HG02759 (cell line): Measurements from ENCODE around the gene PALD1.

Experiments
- ATAC-seq: cut with Tn5 transposase; IDR thresholded peaks from one replicate; pipeline ENCODE4 v1.9.1; 2021; ENCODE audit warnings: mild to moderate bottlenecking, moderate library complexity; ENCODE audit not compliant: unreplicated experiment

The PALD1 gene

DNA sequence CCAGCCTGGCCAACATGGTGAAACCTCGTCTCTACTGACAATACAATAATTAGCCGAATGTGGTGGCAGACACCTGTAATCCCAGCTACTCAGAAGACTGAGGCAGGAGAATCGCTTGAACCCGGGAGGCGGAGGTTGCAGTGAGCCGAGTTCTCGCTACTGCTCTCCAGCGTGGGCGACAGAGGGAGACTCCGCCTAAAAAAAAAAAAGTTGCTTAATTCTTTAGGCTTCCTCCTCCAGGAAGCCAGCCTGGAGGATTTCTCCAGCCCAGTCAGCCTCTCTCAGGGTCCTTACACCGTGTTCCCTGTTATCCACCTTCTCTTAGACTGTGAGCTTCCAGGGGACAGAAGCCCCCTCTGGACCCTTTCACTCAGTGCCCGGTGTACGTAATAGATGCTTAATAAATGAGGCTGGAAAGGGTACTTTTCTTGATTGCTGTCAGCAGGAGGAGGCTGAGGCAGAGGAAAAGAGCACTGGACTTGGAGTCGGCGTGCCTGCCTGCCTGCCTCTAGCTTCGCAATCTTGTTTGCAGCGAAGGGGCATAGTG, 20.7 kb upstream of the PALD1 start:
- no peak for ATAC-seq

DNA sequence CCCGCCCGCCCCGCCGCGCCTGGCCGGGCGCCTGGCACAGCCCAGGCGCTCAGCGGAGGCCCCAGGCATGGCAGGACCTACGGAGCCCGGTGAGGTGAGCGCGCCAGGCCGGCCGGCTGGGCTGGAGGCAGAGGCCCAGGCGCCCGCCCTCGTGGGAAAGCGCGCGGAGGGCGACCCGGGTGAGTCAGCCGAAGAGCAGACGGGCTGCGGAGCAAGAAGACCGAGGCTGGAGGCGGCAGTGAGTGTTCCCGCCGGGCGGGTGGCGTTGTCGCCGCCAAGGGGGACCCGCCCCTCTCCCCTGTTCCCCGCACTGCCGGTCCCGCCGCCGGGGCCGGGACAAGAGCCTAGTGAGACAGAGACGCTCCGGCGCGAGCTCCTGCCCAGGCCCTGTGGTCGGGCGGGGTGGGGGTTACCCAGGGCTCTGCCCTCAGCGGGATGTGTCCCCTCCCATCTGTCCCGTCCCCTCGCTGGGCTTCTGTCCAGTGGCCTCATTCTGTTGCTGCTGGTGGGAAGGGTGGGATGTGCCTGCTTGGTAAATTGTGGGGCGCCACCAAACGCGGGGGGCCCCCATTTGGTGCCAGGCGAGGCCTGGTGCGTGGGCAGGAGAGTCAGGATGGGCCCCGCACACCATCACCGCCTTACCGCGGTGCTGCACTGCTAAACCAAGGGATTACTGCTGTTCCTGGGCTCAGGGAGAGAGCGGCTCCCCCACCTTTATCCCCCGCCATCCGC, 20.1 kb upstream of the PALD1 start:
- ATAC-seq: no peak

DNA sequence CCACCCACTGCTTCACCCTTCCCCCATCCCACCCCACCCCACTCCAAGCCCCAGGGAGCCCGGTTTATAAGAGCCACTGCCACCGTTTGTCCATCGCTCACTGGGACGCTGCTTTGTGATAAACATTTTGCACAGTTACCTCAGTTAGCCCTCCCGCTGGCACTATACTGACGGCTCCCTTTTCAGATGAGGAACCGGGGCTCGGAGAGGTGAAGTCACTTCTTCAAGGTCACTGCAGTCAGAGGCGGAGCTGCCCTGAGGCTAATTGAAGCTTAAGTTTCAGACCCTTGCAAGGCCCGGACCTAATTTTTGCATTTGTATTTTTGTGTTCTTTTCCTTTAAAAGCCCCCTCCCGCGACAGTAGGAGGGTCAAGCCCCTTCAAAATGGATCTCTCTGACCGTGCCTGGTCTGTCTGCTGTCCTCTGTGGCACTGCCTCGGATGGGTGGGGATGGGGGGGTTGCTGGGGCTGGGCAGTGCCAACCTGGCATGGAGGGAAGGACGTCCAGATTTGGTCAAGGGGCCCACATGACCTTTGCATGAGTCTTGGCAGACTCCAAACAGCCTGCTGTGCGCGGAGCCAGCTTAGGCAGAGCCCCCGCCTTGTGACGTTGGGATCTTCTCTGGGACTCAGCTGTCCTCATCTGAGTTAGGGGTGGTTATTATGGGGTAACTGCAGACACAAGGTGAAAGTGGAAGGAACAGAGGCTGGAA, 19.4 kb upstream of the PALD1 start:
- no peak for ATAC-seq

DNA sequence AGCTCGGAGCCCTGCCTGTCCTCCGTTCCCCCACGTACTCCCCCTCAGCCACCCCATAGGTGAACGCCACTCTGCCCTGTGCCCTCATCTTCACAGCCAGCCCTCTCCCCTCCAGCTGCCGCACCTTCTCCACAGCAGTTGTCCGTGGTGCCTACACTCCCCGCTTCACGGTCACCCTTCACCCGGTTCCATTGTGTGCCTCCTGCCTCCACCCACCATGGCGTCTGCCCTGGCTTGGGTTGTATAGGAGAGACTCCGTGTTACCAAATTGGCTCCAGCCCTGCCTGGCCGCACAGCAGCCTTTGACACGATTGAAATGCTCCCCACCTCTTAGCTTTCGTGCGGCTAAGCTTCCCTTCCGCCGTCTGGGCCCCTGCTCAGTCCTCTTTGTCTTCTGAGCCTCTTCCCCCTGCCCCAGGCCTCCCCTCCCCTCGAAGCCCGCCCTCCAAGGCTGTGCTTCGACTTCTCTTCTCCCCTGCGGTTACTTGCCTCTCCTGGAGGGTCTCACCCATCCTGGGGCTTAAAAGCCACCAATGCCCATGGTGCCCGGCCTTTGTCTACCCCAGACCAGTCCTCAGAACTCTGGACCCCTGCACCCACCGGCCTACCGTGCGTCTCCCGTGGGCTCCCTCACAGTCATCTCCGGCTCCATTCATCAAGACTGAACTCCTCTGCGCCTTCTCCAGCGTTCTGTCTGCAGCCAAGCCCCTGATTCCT, 18.6 kb upstream of the PALD1 start:
- ATAC-seq: no peak

DNA sequence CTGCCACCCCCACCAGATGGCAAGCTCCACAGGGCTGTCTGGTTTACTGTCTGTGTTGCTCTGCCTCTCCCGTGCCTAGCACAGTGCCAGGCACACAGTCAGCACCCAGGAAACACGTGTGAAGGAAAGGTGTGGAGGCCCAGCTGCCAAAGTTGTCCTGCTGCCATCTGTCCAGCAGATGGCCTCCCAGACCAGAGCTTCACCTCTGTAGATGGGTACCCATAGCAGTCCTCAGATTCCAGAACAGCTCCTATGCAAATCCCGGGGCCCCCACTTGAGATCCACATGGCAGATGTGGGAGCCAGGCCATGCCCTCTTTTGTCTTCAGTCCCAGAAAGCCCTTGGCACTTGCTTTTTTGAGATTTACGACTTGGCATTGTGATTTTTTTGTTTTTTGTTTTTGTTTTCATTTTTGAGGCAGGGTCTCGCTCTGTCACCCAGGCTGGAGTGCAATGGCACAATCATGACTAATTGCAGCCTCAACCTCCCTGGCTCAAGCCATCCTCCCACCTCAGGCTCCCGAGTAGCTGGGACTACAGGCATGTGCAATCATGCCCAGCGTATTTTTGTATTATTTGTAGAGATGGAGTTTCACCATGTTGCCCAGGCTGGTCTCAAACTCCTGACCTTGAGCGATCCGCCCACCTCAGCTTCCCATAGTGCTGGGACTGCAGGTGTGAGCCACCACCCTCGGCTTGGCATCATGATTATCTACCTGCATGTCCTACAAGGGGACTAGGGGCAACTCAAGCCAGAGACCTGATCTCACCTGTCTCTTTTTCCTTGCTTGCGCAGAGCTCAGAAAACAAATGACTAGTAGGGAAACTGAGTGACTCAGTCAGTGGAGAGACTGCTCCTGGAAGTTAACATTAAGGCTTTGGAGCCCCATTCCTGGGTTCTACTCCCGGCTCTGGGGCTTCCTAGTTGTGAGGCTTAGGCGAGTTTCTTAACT, 16.9 kb upstream of the PALD1 start:
- ATAC-seq: no peak

DNA sequence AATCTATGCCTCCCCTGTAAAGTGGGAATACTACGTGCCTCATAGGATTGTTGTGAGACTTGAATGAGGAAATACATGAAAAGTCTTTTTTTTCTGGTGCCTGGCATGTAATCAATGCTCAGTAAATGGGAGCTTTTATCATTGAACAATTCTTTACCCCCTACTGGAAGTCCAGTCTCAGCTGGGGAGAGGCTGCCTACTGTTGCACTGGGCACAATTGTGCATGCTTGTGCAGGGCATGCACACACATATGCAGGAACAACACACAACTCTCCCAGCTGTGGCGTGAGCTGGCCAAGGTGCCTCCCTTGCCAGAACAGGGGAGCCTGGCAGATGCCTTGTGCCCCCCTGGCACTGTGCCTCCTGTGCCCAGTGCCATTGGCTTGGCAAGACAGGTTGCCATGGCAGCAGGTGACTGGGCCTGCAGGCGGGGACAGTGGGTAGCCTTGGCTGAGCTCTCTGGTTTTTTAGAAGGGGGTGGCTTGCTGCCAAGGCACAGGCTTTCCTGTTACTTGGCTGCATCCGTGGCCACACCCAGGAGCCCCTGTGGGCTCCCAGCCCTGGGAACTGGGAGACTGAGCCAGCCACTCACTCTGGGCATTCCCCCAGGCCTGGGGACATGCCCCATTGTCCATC, 16.1 kb upstream of the PALD1 start:
- ATAC-seq: no peak

DNA sequence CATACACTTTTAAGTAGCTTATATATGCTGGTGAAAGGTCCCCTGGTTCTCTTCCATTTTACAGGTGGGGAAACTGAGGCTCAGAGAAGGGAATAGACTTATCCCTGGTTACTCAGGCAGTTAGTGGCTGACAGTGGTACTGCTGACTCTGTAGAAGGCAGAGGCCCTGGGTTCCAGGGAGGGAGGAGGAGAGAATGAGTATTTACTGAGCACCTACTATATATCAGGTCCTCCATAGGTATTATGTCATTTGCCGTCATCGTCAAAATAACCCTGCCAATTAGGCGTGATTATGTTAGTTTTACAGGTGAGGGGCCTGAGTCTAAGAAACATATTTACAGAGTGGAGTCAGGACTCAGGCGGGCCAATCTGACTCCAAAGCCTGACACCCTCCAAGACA, 13.3 kb upstream of the PALD1 start:
- ATAC-seq: no peak

DNA sequence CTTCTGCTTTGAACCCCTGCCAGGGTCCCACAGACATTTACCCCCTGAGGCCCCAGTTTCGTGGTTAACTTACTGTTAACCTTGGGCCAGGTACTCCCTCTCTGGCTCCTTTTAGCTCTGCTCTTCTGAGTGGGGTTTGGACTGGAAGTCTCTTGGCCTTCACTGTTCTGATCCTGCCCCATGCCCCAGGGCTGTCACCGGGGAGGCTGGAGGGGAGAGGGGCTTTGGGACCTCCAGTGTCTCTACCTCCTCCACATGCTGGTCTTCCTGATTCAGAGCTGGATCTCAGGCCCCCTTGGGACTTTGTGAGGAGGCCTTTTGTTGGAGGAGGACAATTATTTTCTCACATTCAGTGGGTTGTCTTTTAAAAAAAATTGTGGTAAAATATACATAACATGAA, 12.7 kb upstream of the PALD1 start:
- no peak for ATAC-seq

DNA sequence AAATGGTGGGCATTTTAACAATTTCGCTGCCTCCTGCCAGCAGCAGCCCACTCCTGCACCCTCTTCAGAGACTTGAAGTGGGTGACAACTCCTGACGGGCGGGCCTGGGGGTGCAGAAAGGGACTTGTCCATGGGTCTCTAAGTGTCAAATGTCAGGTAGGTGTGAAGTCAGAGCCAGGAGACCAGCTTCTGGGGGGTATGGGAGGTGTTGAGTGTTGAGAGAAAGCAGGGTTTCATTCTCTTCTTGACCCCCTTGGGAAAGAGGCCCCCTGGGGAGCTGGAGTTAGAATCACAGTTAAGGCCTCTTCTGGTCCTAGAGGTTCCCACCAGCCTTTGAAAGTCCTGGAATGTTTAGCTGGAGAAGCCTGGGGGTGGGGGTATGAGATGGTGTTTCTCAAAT, 11.6 kb upstream of the PALD1 start:
- ATAC-seq: no peak

DNA sequence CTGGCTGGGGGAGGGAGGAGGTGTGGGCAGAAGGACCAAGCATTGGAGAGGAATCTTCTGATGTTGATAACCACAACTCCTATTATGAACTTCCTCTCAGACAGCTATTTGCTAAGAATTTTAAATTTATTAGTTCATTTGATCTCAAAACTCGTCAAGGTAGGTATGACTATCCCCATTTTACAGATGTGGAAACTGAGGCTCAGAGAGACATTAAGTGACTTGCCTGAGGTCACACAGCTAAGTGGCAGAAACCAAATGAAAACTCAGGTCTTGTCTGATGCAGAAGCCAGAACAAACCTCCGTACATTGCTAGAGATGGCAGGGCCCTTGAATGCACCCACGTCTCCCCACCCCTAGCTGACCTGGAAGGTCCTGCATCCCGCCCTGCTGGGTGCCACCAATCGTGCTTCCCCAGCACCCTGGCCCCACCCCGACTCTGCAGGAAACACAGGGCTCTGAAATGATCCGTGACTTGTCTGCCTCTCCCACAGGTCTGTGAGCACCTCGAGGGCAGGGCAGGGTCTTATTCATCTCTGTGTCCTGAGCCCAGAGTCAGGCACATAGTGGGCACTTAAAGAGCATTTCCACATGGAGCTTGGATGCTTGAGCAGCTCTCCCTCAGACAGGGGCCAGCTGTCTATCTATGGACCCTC, 5.6 kb upstream of the PALD1 start:
- ATAC-seq: no peak

DNA sequence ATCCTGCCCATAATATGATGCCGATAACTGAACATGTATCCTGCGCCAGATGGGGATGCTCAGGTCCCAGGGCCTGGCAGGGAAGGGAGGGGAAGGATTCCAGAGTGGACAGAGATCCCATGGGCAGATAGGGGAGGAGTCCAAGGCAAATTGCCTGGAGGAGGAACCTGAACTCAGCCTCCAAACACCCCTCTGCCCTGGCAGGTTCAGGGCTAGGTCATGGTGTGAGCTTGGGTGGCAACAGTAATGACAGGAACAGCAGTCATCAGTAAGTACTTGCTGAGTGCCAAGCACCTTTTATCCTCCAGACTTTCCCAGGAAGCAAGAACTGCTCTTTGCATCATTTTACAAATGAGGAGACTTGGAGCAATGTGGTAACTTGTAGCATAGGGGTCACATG, 3.8 kb upstream of the PALD1 start:
- no peak for ATAC-seq

DNA sequence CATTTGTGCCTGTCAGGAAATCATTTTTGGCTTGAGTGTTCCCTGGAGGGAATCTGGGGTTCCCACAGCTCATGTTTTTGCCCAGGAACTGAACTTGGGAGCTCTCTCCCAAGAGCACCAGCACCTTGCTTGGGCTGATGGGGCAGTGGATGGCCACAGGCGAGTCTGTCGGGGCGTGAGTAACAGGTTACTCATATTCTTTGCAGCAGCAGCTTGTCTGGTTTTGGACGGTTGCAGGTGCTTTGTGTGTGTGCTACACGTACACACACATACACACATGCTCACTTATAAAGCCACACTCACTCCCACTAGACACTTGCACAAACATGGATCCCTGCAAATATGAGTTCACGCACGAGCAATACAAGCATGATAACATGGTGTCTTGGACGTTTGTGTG, 2.9 kb upstream of the PALD1 start:
- ATAC-seq: no peak

DNA sequence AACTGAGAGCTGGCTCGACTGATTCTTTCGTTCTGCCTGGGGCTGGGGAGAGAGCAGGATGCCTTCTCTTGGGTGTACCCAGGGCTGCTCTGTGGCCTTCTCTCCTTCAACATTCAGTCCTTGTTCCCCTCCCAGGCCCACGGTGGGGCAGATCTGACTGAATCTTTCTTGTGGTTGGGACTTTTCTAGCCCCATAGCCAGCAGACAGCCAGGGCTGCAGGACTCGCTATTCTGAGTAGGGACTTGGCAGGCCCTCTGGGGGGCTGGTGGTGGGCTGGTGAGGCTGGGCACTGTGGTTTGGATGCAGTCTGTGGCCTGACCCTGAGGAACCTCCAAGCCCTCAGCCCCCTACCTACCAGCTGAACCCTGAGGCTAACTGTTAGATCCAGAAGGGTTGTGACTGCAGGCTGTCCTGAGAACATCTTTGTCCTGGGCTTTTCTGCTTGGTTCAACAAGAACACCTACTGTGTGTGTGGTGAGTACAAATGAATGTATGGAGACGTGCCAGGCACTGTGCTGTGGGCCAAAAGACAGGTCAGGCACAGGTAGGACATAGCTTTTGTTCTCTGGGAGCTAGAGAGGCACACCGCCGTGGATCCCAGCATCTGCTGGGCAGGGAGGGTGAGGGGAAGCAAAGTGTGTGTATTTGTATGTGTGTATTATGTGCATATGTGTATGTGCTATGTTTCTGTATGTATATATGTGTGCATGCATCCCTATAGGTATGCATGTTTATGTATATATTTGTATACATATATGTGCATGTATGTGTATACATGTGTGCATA, 2.1 kb upstream of the PALD1 start:
- no peak for ATAC-seq

DNA sequence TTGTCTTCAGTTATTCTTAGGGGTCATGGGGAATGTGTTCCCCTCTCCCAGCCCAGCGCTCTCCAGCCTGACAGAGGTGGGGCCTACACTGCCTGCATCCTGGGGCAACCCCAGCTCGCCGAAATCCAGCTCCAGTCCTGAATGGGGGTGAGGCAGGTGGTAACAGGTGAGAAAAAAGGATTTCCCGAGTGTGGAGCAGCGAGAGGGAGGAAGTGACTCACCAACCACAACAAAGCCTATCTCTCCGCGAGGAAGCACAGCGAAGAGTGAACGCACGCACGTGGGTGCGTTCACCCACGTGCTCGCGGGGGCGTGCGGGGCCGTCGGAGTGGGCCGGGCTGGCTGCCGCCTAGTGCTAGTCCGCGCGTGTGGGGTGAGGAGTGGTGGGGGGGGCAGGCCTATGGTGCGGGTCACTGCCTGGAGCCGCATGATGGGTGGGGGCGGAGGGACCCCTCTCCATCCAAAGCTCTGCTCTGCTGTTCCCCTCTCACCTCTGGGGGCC, 855 bp upstream of the PALD1 start:
- ATAC-seq: no peak

DNA sequence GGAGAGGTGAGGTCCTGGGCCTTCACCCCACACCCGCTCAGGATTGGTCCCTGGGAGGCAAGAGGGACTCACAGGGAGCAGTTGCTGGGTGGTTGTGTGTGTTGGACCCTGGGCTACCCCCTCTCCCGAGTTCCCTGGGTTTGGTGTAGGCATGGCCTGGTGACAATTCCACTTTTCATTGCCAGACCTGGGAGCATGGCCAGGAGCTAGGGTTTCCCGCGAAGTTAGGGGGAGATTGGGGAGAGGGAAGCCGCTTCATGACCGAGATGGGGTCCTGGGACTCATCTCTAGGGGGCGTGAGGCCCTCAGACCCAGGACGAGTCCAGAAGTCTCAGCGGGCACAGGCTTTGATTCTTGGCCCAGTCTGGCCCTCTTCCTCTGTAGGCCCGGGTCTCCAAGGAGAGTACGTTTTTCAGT, 606 bp downstream of the PALD1 start:
- ATAC-seq: no peak

DNA sequence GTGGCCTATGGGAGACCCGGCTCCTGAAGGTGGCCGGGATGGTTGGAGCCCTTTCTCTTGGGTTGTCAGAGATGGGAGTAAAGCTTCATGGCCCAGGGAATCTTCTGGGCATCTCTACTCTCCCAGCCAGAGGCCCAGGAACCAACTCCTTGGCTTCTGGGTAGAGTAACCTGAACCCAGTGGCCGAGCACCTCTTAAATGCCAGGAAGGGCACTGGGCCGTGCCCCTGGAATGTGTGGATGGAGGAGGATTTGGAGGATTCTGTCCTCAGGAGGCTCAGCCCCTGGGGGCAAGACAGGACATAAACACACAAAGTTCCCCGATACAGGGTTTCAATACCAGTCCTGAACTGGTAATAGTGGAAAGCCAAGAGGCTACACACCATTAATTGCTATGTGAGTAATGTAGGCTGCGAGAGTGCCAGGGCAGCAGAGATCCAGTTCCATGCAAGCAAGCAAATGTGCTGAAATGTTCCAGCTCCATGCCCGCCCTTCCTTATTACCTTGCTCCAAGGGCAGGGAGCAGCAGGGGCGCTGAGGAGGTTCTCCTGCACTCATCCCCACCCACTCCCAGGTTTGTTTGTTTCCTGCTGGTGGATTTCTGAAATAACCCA, 1.2 kb downstream of the PALD1 start:
- no peak for ATAC-seq

DNA sequence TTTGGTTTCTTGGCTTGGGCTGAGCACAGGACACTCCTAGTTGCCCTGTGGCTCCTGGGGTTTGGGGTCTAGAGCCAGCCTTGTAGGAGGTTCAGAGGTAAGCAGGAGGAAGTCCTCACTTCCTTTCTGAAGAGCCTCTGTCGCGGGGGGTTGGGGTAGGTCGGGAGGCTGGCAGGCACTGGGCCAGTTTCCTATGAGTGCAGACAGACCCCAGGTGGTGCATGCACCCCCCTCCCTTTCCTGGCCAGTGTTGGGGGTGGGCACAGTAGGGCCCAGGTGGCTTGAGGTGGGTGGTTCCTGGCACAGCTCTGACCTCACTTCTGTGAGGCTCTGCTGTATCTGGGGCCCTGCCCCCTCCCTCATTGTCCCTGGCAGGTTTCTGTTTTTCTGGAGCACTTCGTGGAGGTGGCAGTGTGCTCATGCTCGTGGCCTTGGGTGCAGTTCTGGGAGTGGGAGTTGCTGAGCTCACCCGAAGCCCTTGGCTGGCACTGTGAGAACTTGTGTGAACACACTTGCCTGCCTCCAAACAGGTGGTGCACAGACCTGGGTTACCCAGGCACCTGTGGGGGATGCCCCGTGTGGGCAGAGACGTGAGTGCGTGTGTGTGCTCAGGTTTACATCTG, 1.8 kb downstream of the PALD1 start:
- ATAC-seq: no peak

DNA sequence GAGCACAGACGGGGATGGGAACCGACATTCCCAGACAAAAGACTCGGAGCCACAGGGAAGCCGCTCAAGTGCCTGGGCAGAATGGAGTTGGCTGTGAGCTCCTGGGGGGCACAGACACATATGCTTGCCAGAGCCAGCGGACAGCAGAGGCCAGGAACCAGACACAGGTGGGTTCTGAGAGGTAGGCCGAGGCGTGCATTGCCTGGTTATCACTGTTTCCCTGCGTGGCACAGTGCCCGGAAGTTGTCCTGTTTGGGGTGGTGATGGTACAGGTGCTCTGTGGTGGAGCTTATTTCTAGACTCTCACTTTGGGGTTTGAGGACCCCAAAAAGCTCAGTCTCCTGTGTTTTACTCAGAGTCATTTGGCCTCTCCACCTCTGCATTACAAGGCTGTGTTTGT, 2.5 kb downstream of the PALD1 start:
- no peak for ATAC-seq
